Left ventricle myocardium inferior (tissue), 1 donor: ENCODE data around the gene NIPAL4. TPM values are rescaled to one million over a fixed set of nuclear protein-coding genes. Genes with fewer than 3 reads are reported as not detected.

Source experiments
- DNase-seq: peaks from one replicate; pipeline ENCODE4 v3.0.0-alpha.2; 2020
- H3K27ac ChIP-seq: fragments of 200-600 bp; replicated peaks from 2 replicates; pipeline ENCODE4 v1.8.0; 2021
- H3K27me3 ChIP-seq: fragments of 200-600 bp; 2 replicates; pipeline ENCODE4 v1.8.0; 2021; ENCODE audit warnings: low read depth
- H3K36me3 ChIP-seq: fragments of 200-600 bp; 2 replicates; pipeline ENCODE4 v1.8.0; 2021
- H3K4me1 ChIP-seq: fragments of 200-600 bp; 2 replicates; pipeline ENCODE4 v1.8.0; 2021
- H3K4me3 ChIP-seq: fragments of 200-600 bp; 2 replicates; pipeline ENCODE4 v1.8.0; 2021; ENCODE audit warnings: mild to moderate bottlenecking, moderate library complexity
- H3K9me3 ChIP-seq: fragments of 200-600 bp; replicated peaks from 2 replicates; pipeline ENCODE4 v1.8.0; 2021
- CTCF ChIP-seq: fragments of 200-600 bp; IDR thresholded peaks from 2 replicates; pipeline ENCODE4 v1.8.0; 2021; ENCODE audit warnings: antibody characterized with exemption, mild to moderate bottlenecking, borderline replicate concordance
- intact Hi-C: fragments of 100-400 bp; cut with micrococcal nuclease; formaldehyde crosslinking; loops from one replicate; pipeline ENCODE4 v1.11.0; 2022
- total RNA-seq: library from RNA; stranded (reverse); fragmentation: NEBNext Ultra II Directional; extraction: Animal tissue kit (Norgen Biotek cat#: 25700); gene quantifications from one replicate; pipeline ENCODE4 v1.2.1, GENCODE V29; 2021
- donor health status: DM: no; HTN: yes; CAD: no; lungs with severe emphysema.

The NIPAL4 gene
- total RNA-seq, 1 donor from 2014 or later: not detected

- Histone ChIP-seq H3K9me3 (no peaks in the 10 kb centered on the region), H3K4me1 (peaks cover 11% of the 10 kb centered on the region), H3K36me3 (no peaks in the 10 kb centered on the region), H3K27ac (no peak overlapping the region), H3K27me3 (peaks cover 18% of the 10 kb centered on the region), H3K4me3 (no peak overlapping the region)
- intact Hi-C loops: no loop called here
- no peak for DNase-seq
- TF ChIP-seq CTCF: no peak
These were observed 3.7 kb upstream of the NIPAL4 start for GRCh38 chr5:157456301-157456700.

- peaks cover 11% of the 10 kb centered on the region for H3K4me1 ChIP-seq
- DNase-seq: no peak
- peaks cover 29% of the 10 kb centered on the region for H3K27me3 ChIP-seq
- no peaks in the 10 kb centered on the region for H3K36me3 ChIP-seq
- no peaks in the 10 kb centered on the region for H3K9me3 ChIP-seq
- H3K27ac ChIP-seq: no peak overlapping the region
- TF ChIP-seq CTCF: no peak
- intact Hi-C loops: no loop called here
- no peak overlapping the region for H3K4me3 ChIP-seq
These were observed 2.6 kb upstream of the NIPAL4 start for GRCh38 chr5:157457391-157457790.

GRCh38 chr5:157458835-157459234 is 1.2 kb upstream of the NIPAL4 start:
- Histone ChIP-seq H3K9me3 (no peaks in the 10 kb centered on the region), H3K27ac (no peak overlapping the region), H3K4me3 (no peak overlapping the region), H3K36me3 (no peaks in the 10 kb centered on the region), H3K27me3 (peaks cover 39% of the 10 kb centered on the region), H3K4me1 (peaks cover 11% of the 10 kb centered on the region)
- DNase-seq: no peak
- TF ChIP-seq CTCF: no peak
- intact Hi-C loops: no loop called here

- H3K36me3 ChIP-seq: no peaks in the 10 kb centered on the region
- no peak overlapping the region for H3K27ac ChIP-seq
- no peak for TF ChIP-seq CTCF
- no peak for DNase-seq
- H3K4me1 ChIP-seq: peaks cover 11% of the 10 kb centered on the region
- H3K27me3 ChIP-seq: peaks cover 39% of the 10 kb centered on the region
- H3K4me3 ChIP-seq: no peak overlapping the region
- no peaks in the 10 kb centered on the region for H3K9me3 ChIP-seq
- intact Hi-C loops: no loop called here
These were observed 1.1 kb downstream of the NIPAL4 start for GRCh38 chr5:157460921-157461792.

GRCh38 chr5:157463081-157463480 is 3.1 kb downstream of the NIPAL4 start:
- Histone ChIP-seq H3K27ac (no peak overlapping the region), H3K36me3 (no peaks in the 10 kb centered on the region), H3K4me1 (peaks cover 11% of the 10 kb centered on the region), H3K27me3 (peaks cover 39% of the 10 kb centered on the region), H3K4me3 (no peak overlapping the region), H3K9me3 (no peaks in the 10 kb centered on the region)
- DNase-seq: no peak
- no peak for TF ChIP-seq CTCF
- intact Hi-C loops: no loop called here
